Activated naive CD8-positive, alpha-beta T cell treated with anti-CD3 and anti-CD28 coated beads for 36 hours (primary cell): ENCODE results near the gene NDN. TPM values are rescaled to one million over a fixed set of nuclear protein-coding genes. Genes with fewer than 3 reads are reported as not detected.

ENCODE experiments used
- DNase-seq: peaks from one replicate; pipeline ENCODE4 v3.0.0; 2021
- H3K27ac Mint-ChIP-seq: one replicate; pipeline ENCODE4 v1.8.0; 2022; ENCODE audit warnings: mild to moderate bottlenecking, moderate library complexity, mixed read lengths
- H3K27me3 Mint-ChIP-seq: one replicate; pipeline ENCODE4 v1.8.0; 2022; ENCODE audit warnings: mild to moderate bottlenecking, mixed read lengths
- H3K36me3 Mint-ChIP-seq: one replicate; pipeline ENCODE4 v1.8.0; 2021; ENCODE audit warnings: mild to moderate bottlenecking, mixed read lengths
- H3K4me1 Mint-ChIP-seq: one replicate; pipeline ENCODE4 v1.8.0; 2021; ENCODE audit warnings: mixed read lengths
- H3K4me3 Mint-ChIP-seq: one replicate; pipeline ENCODE4 v1.8.0; 2022; ENCODE audit warnings: mild to moderate bottlenecking, moderate library complexity, mixed read lengths
- H3K9me3 Mint-ChIP-seq: one replicate; pipeline ENCODE4 v1.8.0; 2022; ENCODE audit warnings: mixed read lengths
- total RNA-seq, 2 experiments: library from RNA; stranded (reverse); gene quantifications; one replicate each; pipeline ENCODE4 v1.2.3, GENCODE V29; 2021

The NDN gene
- total RNA-seq, 2 experiments from 2014 or later: 3.5 to 3.9 TPM

DNA sequence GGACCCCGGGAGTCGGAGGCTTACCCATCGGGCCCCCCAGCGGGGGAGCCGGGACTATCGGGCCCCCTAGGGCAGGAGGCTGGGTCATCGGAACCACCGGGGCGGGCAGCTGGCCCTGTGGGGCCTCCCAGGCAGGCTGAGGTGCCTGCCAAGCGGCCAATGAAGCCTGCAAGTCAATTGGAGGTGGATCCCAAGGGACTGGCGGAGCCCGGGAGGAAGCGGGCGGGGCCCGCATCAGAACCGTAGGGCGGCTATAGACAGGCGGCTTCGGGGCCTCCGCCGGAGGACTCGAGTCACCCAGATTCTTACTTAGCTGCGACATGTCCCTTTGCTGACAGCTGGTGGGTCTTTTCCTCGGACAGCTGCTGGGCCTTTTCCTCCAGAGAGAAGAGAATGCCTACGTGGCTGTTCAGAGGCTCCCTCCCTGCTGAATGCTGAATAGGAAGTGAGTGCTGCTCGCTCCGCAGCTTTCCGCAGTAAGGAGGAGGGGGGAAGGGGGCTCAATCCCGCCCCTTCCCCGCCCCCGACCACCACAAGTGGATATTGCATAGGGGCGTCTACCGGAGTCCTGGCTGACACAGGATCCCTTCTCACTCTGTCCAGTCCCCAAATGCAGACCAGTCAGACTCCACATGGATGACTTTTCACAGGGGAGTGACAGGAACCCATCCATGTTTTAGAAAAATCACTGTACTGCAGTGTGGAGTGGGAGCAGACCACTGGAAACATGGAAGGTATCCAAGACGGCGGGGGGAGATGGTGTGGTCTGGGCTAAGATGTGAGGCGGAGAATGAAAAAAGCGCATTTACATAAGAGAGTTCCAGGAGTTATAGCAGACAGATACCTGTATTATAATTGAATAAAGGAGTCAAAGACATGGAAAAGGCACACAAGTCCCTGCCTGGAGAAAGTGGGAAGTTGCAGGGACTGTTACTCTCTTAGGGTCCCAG, 39.4 kb downstream of the NDN start, which contains the start of gene MAGEL2:
Gene MAGEL2 (minus strand): TSS at position 447 of the 950 bp plus-strand sequence. CDS start 125 bp downstream, at position 322.
- H3K36me3 Mint-ChIP-seq: no peaks in the 10 kb centered on the region
- no peaks in the 10 kb centered on the region for H3K4me1 Mint-ChIP-seq
- H3K27ac Mint-ChIP-seq: no peak within 1 kb of the TSS
- peaks cover 12% of the 10 kb centered on the region for H3K27me3 Mint-ChIP-seq
- no peak for DNase-seq
- no peak within 1 kb of the TSS for H3K4me3 Mint-ChIP-seq
- no peaks in the 10 kb centered on the region for H3K9me3 Mint-ChIP-seq

DNA sequence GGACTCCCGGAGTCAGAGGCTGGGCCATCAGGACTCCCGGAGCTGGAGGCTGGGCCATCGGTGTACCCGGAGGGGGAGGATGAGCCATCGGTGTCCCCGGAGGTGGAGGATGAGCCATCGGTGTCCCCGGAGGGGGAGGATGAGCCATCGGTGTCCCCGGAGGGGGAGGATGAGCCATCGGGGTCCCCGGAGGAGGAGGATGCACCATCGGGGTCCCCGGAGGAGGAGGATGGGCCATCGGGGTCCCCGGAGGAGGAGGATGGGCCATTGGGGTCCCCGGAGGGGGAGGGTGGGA, 40.2 kb downstream of the NDN start:
- H3K36me3 Mint-ChIP-seq: no peaks in the 10 kb centered on the region
- H3K4me3 Mint-ChIP-seq: no peak overlapping the region
- H3K9me3 Mint-ChIP-seq: no peaks in the 10 kb centered on the region
- no peak overlapping the region for H3K27ac Mint-ChIP-seq
- peaks cover 17% of the 10 kb centered on the region for H3K27me3 Mint-ChIP-seq
- no peaks in the 10 kb centered on the region for H3K4me1 Mint-ChIP-seq
- DNase-seq: no peak

DNA sequence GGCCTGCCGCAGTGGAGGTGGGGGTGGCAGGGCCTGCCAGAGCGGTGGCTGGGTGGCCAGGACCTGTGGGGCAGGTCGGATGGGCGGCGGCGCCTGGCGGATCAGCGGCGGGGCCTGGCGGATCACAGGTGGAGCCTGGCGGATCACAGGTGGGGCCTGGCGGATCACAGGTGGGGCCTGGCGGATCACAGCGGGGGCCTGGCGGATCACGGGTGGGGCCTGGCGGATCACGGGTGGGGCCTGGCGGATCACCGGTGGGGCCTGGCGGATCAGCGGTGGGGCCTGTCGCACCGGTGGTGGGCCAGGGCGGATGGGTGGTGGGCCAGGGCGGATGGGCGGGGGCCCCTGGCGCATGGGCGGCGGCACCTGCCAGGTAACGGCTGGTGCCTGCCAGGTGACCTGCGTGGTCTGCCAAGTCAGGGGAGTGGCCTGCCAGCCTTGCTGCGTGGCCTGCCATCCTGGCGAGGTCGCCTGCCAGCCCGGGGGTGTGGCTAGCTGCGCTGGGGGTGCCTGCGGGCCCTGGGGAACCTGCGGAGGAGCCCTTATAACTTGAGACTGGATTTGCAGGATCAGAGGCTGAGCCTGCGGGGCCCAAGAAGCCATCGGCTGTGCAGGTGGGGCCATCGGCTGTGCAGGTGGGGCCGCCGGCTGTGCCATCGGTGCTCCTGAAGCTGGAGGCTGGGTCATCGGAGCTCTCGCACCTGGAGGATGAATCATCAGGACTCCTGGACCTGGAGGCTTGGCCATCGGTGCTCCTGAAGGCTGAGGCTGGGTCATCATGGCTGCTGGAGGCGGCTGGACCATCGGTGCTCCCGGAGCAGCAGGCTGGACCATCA, 40.7 kb downstream of the NDN start:
- Mint-ChIP-seq H3K27ac (no peak overlapping the region), H3K27me3 (peaks cover 17% of the 10 kb centered on the region), H3K4me3 (no peak overlapping the region), H3K36me3 (no peaks in the 10 kb centered on the region), H3K9me3 (no peaks in the 10 kb centered on the region), H3K4me1 (no peaks in the 10 kb centered on the region)
- DNase-seq: no peak

DNA sequence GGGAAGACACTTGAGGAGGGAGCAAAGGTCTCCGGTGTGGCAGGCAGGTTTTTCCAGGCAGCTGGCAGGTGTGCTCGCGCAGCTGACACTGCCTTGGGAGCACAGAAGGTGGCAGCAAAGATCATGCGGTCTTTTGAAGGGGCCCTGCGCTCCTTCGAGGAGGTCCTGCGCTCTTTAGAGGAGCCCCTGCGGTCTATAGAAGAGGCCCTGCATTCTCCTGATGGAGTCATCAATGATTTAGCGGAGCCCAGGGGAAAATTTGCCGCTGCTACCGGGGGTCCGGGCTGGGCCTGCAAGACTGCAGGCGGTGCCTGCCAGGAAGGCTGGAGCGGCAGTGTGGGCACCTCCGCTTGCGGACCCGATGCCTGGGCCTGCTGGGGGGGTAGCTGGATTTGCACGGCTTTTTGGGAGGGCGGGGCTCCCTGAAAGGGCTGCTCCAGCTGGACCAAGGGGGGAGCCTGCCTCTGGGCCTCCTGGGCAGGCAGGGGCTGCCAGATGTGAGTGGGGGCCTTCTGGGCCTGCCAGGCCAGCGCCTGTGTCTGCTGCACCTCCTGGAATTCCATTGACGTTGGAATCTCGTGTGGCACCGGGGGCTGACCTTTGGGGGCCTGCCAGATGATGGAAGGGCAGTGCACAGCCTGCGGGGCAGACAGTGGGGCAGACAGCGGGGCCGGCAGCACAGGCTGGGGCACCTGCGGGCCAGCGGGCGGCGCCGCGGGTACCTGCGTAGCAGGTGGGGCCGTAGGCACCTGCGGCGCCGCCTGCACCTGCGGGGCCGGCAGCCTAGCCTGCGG, 41.5 kb downstream of the NDN start:
- H3K36me3 Mint-ChIP-seq: no peaks in the 10 kb centered on the region
- no peak for DNase-seq
- H3K4me3 Mint-ChIP-seq: no peak overlapping the region
- H3K27ac Mint-ChIP-seq: no peak overlapping the region
- H3K27me3 Mint-ChIP-seq: peaks cover 17% of the 10 kb centered on the region
- no peaks in the 10 kb centered on the region for H3K9me3 Mint-ChIP-seq
- H3K4me1 Mint-ChIP-seq: no peaks in the 10 kb centered on the region

DNA sequence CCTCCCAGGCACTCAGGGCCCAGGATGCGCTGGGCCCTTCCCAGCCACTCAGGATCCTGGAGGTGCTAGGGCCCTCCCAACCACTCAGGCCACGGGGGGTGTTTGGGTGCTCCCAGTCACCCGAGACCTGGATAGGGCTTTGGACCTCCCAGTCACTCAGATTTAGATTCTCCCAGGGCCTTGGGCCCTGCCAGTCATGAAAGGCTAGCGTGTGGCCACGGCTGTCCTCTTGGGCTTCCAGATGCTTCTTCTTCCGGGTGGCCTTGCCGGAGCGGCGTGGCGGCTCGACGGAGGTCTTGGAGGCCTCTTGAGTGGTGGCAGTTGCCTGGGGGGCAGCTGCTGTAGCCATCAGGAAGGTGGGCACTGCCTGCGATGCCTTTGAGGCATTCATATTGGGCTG, 42.3 kb downstream of the NDN start:
- no peak for DNase-seq
- Mint-ChIP-seq H3K9me3 (no peaks in the 10 kb centered on the region), H3K27ac (no peak overlapping the region), H3K27me3 (peaks cover 17% of the 10 kb centered on the region), H3K36me3 (no peaks in the 10 kb centered on the region), H3K4me3 (no peak overlapping the region), H3K4me1 (no peaks in the 10 kb centered on the region)

DNA sequence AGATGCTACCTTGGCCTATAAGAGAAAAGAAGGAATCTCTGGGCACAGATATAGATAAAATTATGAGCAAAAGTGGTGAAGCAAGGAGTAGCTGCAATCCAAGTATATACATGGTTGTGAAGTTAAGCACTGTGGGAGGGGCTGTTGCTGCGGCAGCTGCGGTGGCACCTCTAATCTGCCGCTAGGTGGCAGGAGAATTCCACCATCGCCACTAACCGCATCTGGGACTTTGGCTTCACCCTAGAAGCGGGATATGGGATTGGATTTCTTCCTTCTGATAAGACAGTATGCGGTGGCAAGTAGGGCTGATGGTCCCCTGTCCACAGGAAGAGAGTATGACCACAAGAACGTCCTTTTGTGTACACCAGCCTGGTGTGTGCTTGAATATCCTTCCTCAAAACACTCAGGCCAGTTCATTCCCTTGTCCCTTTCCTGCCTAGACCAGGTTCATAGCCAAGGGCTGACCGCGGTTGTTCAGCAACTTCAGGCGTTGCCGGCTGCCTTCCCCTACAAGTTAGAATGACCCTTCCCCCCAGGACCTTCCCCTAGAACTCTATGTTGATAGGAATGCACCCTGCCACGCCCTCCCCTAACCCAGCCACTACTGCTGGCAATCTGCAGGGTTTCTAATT, 44.6 kb downstream of the NDN start:
- Mint-ChIP-seq H3K36me3 (no peaks in the 10 kb centered on the region), H3K4me1 (no peaks in the 10 kb centered on the region)

More for the DNA sequence above, 44.6 kb downstream of the NDN start:
- DNase-seq: peak; percentile 13
- no peak overlapping the region for H3K27ac Mint-ChIP-seq
- no peak overlapping the region for H3K4me3 Mint-ChIP-seq
- peaks cover 9% of the 10 kb centered on the region for H3K27me3 Mint-ChIP-seq
- no peaks in the 10 kb centered on the region for H3K9me3 Mint-ChIP-seq

Other genes with a start within 250 kb of the NDN start
- not detected for gene GOLGA6L2, start 240.1 kb downstream of the NDN start, total RNA-seq
- 1 to 10 TPM; 1.0 to 1.4 TPM for gene MKRN3, start 121.6 kb downstream of the NDN start, total RNA-seq
- gene MAGEL2, start 39.4 kb downstream of the NDN start, total RNA-seq: not detected